Fibroblast of pulmonary artery (primary cell): Measurements from ENCODE around the gene ARHGEF7.

Experiments used
- DNase-seq: peaks from one replicate; pipeline ENCODE4 v3.0.0-alpha.2; 2010; ENCODE audit warnings: low read depth
- H3K4me3 ChIP-seq: replicated peaks from 2 replicates; pipeline ENCODE4 v1.5.1; 2011; ENCODE audit warnings: low read depth, mild to moderate bottlenecking, control low read depth, low read length, moderate library complexity
- CTCF ChIP-seq: IDR thresholded peaks from 2 replicates; pipeline ENCODE4 v1.5.1; 2011; ENCODE audit warnings: mild to moderate bottlenecking, control low read depth, low read length, inconsistent platforms; ENCODE audit errors: missing control alignments

The ARHGEF7 gene

GRCh38 chr13:111175935-111176334 is 60.8 kb downstream of the ARHGEF7 start:
- TF ChIP-seq CTCF = no peak
- no peak overlapping the region for H3K4me3 ChIP-seq
- DNase-seq = no peak

- no peak for DNase-seq
- TF ChIP-seq CTCF = no peak
- H3K4me3 ChIP-seq = no peak overlapping the region
Observed at GRCh38 chr13:111176421-111176820, 61.3 kb downstream of the ARHGEF7 start.

- DNase-seq = peak; percentile 90
- no peak overlapping the region for H3K4me3 ChIP-seq
- TF ChIP-seq CTCF = no peak
Observed at GRCh38 chr13:111177081-111177711, 62.1 kb downstream of the ARHGEF7 start.

- no peak overlapping the region for H3K4me3 ChIP-seq
- DNase-seq = peak; percentile 68
- no peak for TF ChIP-seq CTCF
Observed at GRCh38 chr13:111177921-111178320, 62.8 kb downstream of the ARHGEF7 start.

- DNase-seq = no peak
- H3K4me3 ChIP-seq = no peak overlapping the region
- TF ChIP-seq CTCF = no peak
Observed at GRCh38 chr13:111178402-111178801, 63.3 kb downstream of the ARHGEF7 start.

GRCh38 chr13:111179908-111180760 is 65.0 kb downstream of the ARHGEF7 start:
- no peak for DNase-seq
- no peak for TF ChIP-seq CTCF
- H3K4me3 ChIP-seq = no peak overlapping the region
